HG02623 (cell line): Measurements from ENCODE around the gene ASNSD1.
"Not testable (repeated sequence)": the region's sequence is repeated elsewhere in the genome, so short reads cannot be mapped to it uniquely, and the experiment has no call there.

ENCODE experiments used
- ATAC-seq: cut with Tn5 transposase; IDR thresholded peaks from one replicate; pipeline ENCODE4 v1.9.1; 2021; ENCODE audit warnings: moderate library complexity; ENCODE audit not compliant: unreplicated experiment

ASNSD1 gene

GRCh38 chr2:189685540-189686229 lies 24.4 kb downstream of the ASNSD1 start:
- ATAC-seq = peak; percentile 52

DNA sequence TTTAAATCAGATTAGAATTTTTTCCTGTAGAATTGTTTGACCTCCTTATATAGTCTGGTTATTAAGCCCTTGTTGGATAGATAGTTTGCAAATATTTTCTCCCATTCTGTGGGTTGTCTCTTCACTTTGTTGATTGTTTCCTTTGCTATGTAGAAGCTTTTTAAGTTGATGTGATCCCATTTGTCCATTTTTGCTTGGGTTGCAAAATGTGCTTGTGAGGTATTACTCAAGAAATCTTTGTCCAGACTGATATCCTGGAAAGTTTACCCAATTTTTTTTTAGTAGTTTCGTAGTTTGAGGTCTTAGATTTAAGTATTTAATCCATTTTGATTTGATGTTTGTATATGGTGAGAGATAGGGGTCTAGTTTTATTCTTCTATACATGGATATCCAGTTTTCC lies 26.5 kb downstream of the ASNSD1 start:
- ATAC-seq = not testable (repeated sequence)

GRCh38 chr2:189696223-189696622 lies 35.0 kb downstream of the ASNSD1 start:
- no peak for ATAC-seq

GRCh38 chr2:189698020-189698887 lies 37.0 kb downstream of the ASNSD1 start:
- no peak for ATAC-seq

DNA sequence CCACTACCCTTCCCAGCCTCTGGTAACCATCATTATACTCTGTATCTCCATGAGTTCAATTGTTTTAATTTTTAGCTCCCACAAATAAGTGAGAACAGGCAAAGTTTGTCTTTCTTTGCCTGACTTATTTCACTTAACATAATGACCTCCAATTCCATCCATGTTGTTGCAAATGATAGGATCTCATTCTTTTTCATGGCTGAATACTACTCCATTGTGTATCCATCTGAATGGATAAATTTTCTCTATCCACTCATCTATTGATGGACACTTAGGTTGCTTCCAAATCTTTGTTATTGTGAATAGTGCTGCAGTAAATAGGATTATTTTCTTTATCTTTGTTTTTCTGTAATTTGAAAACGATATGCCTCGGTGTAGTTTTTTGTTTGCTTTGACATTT lies 39.4 kb downstream of the ASNSD1 start:
- no peak for ATAC-seq

DNA sequence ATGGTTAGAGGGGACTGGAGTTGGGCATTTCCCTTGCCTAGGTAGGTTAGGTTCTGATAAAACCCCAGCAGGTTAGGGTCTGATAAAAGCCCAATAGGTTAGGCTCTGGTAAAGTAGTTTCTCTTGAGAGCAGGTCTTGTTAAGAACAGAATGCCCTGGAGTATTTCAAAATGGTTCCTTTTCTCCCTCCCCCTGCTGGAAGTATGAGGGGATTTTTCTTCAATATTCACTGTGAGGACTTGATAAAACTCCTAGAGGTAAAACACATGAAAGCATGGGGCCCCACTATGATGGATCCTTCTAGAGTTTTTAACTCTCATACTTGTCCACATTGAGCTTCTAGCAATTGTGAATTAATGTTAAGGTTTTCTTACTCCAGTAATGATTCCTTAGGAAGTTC lies 40.8 kb downstream of the ASNSD1 start:
- ATAC-seq = no peak

GRCh38 chr2:189709501-189710221 lies 48.4 kb downstream of the ASNSD1 start:
- ATAC-seq = no peak

GRCh38 chr2:189717593-189717992 lies 56.3 kb downstream of the ASNSD1 start:
- not testable (repeated sequence) for ATAC-seq

DNA sequence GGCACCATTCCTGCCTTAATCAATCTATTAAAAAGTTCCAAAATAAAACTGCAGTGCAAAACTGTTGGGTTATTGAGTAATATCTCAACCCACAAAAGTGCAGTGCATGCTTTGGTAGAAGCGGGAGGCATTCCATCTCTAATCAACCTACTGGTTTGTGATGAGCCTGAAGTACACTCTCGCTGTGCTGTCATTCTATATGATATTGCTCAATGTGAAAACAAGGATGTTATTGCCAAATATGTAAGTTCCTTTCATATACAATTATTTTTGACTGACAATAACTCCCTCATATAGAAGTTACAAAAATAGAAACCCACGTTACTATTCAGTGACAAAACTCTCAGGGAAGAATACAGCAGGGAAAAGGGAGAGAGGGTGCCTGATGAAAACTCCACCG lies 58.3 kb downstream of the ASNSD1 start:
- no peak for ATAC-seq
